Stimulated activated CD4-positive, alpha-beta T cell treated with anti-CD3 and anti-CD28 coated beads, Interleukin-1b, Interleukin-23, amount 100 ng/mL, for 24 hours (primary cell): ENCODE measurements around the gene SLC16A12.
"Not testable (repeated sequence)": the region's sequence is repeated elsewhere in the genome, so short reads cannot be mapped to it uniquely, and the experiment has no call there.

Experiments
- DNase-seq, 4 experiments: peaks; one replicate each; pipeline ENCODE4 v3.0.0-alpha.2; 2020; ENCODE audit warnings: low read depth in 4 of 4, low spot score in 1 of 4

SLC16A12 gene

DNA sequence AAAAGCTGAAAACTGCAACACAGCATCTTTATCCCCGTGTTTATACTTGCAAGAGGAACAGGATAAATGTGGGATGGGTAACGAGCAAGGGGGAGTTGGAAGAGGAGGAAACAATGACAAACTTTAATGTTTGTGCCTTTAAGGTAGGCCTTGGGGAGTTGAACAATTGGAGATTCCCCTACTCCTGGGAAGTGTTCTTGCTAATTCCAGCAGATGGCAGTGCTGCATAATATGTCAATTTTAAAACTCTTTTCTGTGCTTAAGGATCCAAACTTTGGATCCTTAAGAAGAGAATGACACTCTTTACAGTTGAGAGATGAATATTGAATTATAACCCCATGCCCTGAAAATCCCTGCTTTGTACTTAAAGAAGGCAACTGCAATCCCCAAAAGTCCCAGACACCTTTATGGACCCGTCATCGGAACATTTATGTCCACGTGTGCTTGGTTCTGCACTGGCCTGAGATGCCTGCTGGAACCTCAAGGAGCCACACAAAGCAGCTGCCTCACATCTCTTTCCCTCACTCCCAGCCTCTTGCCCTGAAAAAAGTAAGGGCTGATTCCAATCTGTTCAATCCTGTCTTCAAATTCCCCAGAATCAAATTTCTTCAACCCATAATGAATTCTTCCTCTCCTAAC, 109.0 kb downstream of the SLC16A12 start:
- DNase-seq, result no peak

- no peak for DNase-seq
Observed at GRCh38 chr10:89425000-89425399, 110.4 kb downstream of the SLC16A12 start.

DNA sequence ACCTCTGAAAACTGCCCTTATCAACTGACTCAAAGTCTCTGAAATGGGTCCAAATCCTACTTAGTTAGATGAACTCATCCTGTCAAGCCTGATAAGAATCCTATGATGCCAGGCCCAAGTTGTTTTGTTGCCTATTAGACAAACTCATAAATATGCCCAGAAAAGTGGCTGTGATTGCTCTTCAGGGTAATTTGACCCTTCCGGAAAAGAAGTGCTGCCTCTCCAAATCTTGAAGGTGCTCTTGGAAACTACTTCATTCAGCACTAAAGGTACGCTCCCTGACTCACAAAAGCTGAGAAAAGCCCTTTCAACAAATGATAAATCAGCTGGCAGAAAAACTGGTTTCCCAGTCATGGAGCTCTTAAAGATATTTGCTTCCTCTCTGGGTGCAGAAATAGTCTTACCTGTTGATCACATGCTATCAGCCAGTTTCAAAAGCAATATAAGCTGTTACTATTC, 114.3 kb downstream of the SLC16A12 start:
- DNase-seq, result no peak

- DNase-seq, result no peak
Observed at GRCh38 chr10:89419548-89419947, 115.8 kb downstream of the SLC16A12 start.

- no peak for DNase-seq
Observed at GRCh38 chr10:89416465-89416864, 118.9 kb downstream of the SLC16A12 start.

- peak in 2 of 4 experiments; percentile 5 to 14 for DNase-seq
Observed at GRCh38 chr10:89414879-89415821, 120.2 kb downstream of the SLC16A12 start.

- DNase-seq, result peak; percentile 19 to 42 (median 28)
Observed at GRCh38 chr10:89414146-89414878, 121.1 kb downstream of the SLC16A12 start, which contains the start of gene IFIT5. Gene IFIT5, plus strand, starts transcription at chr10:89414568. Its CDS starts 231 bp downstream, at chr10:89414799.

DNA sequence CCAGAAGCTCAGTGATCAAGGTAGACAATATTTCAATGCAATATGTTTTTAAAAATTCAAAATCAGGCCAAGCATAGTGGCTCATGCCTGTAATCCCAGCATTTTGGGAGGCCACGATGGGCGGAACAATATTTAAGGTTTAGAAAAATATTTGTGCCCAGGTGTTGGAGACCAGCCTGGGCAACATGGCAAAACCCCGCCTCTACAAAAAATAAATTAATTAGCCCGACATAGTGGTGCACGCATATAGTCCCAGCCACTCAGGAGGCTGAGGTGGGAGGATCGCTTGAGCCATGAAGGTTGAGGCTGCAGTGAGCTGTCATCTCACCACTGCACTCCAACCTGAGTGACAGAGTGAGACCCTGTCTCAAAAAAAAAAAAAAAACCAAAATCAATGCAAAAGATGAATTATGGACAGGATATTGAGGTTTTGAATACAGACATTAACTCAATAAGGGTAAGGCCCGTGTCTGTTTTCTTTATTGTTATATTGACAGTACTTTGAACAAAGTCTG, 121.9 kb downstream of the SLC16A12 start:
- DNase-seq, result no peak

- not testable (repeated sequence) for DNase-seq
Observed at GRCh38 chr10:89412276-89412675, 123.1 kb downstream of the SLC16A12 start.

- DNase-seq, result not testable (repeated sequence)
Observed at GRCh38 chr10:89411135-89411534, 124.3 kb downstream of the SLC16A12 start.

DNA sequence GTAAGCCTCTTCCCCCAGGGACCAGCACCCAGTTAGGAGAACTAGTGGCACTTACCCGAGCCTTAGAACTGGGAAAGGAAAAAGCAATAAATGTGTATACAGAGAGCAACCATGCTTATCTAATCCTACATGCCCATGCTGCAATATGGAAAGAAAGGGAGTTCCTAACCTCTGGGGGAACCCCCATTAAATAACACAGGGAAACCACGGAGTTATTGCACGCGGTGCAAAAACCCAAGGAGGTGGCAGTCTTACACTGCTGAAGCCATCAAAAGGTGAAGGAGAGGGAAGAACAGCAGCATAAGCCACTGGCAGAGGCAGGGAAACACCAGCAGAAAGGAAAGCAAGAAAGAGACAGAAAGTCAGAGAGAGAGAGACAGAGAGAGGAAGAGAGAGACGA, 124.8 kb downstream of the SLC16A12 start:
- not testable (repeated sequence) for DNase-seq

GRCh38 chr10:89409282-89409681, 126.1 kb downstream of the SLC16A12 start:
- not testable (repeated sequence) for DNase-seq

DNA sequence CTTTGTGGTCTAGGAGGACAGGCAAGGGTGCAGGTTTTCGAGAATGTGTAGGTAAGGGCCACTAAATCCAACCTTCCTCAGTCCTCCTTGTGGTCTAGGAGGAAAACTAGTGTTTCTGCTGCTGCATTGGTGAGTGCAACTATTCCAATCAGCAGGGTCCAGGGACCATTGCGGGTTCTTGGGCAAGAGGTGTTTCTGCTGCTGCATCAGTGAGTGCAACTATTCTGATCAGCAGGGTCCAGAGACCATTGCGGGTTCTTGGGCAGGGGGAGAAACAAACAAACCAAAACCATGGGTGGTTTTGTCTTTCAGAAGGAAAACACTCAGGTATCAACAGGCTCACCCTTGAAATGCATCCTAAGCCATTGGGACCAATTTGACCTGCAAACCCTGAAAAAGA, 127.6 kb downstream of the SLC16A12 start:
- not testable (repeated sequence) for DNase-seq

DNA sequence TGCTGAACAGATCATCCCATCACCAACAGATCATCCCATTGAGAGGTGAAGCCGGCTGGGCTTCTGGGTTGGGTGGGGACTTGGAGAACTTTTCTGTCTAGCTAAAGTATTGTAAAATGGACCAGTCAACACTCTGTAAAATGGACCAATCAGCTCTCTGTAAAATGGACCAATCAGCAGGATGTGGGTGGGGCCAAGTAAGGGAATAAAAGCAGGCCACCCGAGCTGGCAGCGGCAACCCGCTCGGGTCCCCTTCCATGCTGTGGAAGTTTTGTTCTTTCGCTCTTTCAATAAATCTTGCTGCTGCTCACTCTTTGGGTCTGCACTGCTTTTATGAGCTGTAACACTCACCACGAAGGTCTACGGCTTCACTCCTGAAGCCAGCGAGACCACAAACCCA, 129.2 kb downstream of the SLC16A12 start:
- DNase-seq, result not testable (repeated sequence)

DNA sequence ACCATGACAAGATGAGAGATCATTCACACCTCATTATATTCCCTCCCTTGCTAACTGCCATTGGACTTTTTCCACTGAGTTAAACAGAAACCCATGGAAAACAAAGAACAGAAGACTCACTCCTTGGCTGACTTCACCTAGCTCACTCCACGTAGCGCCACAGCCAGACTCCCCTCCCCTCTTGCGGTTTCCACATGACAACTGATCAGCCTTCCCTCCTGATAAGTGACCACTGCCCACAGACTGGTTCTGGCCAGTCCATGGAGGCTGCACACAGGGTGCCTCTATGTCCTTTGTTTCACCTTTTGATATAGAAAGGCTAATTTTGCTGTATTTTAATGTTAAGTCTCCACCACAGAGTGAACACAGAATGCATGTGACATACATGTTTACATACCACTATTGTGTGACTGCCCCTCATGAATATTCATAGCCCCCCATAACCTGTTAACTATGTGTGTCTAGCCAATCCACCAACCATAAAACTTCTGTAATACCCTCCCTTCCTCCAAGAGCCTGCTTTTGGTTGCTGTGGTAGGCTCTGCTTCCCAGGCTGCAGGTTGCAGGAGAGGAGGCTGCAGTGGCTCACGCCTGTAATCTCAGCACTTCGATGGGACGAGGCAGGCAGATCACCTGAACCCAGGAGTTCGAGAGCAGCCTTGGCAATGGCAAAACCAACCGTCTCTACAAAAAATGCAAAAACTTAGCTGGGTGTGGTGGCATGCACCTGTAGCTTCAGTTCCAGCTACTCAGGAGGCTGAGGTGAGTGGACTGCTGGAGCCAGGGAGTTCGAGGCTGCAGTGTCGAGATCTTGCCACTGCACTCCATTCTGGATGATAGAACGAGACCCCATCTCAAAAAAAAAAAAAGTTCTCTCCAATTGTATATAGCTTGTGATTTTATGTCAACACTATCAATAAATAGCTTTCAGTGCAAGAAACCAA, 131.0 kb downstream of the SLC16A12 start:
- DNase-seq, result no peak

DNA sequence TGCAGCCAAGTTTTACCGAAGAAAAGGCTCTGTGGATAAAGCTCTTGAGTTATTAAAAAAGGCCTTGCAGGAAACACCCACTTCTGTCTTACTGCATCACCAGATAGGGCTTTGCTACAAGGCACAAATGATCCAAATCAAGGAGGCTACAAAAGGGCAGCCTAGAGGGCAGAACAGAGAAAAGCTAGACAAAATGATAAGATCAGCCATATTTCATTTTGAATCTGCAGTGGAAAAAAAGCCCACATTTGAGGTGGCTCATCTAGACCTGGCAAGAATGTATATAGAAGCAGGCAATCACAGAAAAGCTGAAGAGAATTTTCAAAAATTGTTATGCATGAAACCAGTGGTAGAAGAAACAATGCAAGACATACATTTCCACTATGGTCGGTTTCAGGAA, 132.4 kb downstream of the SLC16A12 start:
- DNase-seq, result no peak

GRCh38 chr10:89399956-89400355, 135.4 kb downstream of the SLC16A12 start:
- DNase-seq, result no peak

GRCh38 chr10:89398003-89398749, 137.2 kb downstream of the SLC16A12 start:
- DNase-seq, result no peak

- DNase-seq, result no peak
Observed at GRCh38 chr10:89395141-89395540, 140.3 kb downstream of the SLC16A12 start.
